Measurements from ENCODE around the gene MIF.
A peak's percentile ranks its signal among the peaks of the same experiment; 100 is the strongest.
"Not testable (repeated sequence)": the region's sequence is repeated elsewhere in the genome, so short reads cannot be mapped to it uniquely, and the experiment has no call there.

The MIF gene

GRCh38 chr22:23903328-23903971 is 9.3 kb downstream of the MIF start:
- no peak for DNase-seq (ENCODE audit: low read depth)

GRCh38 chr22:23904573-23905254 is 10.5 kb downstream of the MIF start:
- DNase-seq (ENCODE audit: low read depth) = no peak

GRCh38 chr22:23906641-23907040 is 12.5 kb downstream of the MIF start:
- DNase-seq (ENCODE audit: low read depth) = no peak

- not testable (repeated sequence) for DNase-seq (ENCODE audit: low read depth)
Observed at GRCh38 chr22:23907423-23907822, 13.2 kb downstream of the MIF start.

GRCh38 chr22:23908587-23909205 is 14.5 kb downstream of the MIF start:
- no peak for DNase-seq (ENCODE audit: low read depth)

GRCh38 chr22:23909296-23909898 is 15.2 kb downstream of the MIF start:
- no peak for DNase-seq (ENCODE audit: low read depth)

GRCh38 chr22:23910496-23911190 is 16.5 kb downstream of the MIF start:
- DNase-seq (ENCODE audit: low read depth) = no peak

GRCh38 chr22:23911318-23911980 is 17.3 kb downstream of the MIF start:
- DNase-seq (ENCODE audit: low read depth) = no peak

GRCh38 chr22:23912293-23912903 is 18.2 kb downstream of the MIF start:
- DNase-seq (ENCODE audit: low read depth) = no peak

- DNase-seq (ENCODE audit: low read depth) = no peak
Observed at GRCh38 chr22:23913306-23913660, 19.1 kb downstream of the MIF start.

- peak; percentile 99 for DNase-seq (ENCODE audit: low read depth)
Observed at GRCh38 chr22:23913661-23914353, 19.6 kb downstream of the MIF start.

GRCh38 chr22:23915290-23915689 is 21.1 kb downstream of the MIF start:
- no peak for DNase-seq (ENCODE audit: low read depth)

GRCh38 chr22:23920267-23920611 is 26.1 kb downstream of the MIF start:
- not testable (repeated sequence) for DNase-seq (ENCODE audit: low read depth)

- not testable (repeated sequence) for DNase-seq (ENCODE audit: low read depth)
Observed at GRCh38 chr22:23921586-23922201, 27.5 kb downstream of the MIF start.

GRCh38 chr22:23922921-23923320 is 28.7 kb downstream of the MIF start:
- no peak for DNase-seq (ENCODE audit: low read depth)

GRCh38 chr22:23925020-23925606 is 30.9 kb downstream of the MIF start:
- no peak for DNase-seq (ENCODE audit: low read depth)

- DNase-seq (ENCODE audit: low read depth) = no peak
Observed at GRCh38 chr22:23926561-23926960, 32.4 kb downstream of the MIF start.

- DNase-seq (ENCODE audit: low read depth) = no peak
Observed at GRCh38 chr22:23938328-23939016, 44.3 kb downstream of the MIF start.

GRCh38 chr22:23939017-23939357 is 44.8 kb downstream of the MIF start:
- no peak for DNase-seq (ENCODE audit: low read depth)

GRCh38 chr22:23940166-23940565 is 46.0 kb downstream of the MIF start:
- DNase-seq (ENCODE audit: low read depth) = not testable (repeated sequence)
